SIG-M5 (cell line): Measurements from ENCODE around the gene TSTD2.

Experiments
- DNase-seq: peaks from one replicate; lab custom pipeline; 2025; lab: John Stamatoyannopoulos, UW

The TSTD2 gene

GRCh38 chr9:97562542-97562941 is 70.6 kb downstream of the TSTD2 start:
- no peak for DNase-seq

GRCh38 chr9:97561501-97561900 is 71.7 kb downstream of the TSTD2 start:
- no peak for DNase-seq

- DNase-seq: no peak
Observed at GRCh38 chr9:97560851-97561250, 72.3 kb downstream of the TSTD2 start.

- DNase-seq: no peak
Observed at GRCh38 chr9:97560154-97560553, 73.0 kb downstream of the TSTD2 start.

- no peak for DNase-seq
Observed at GRCh38 chr9:97559111-97559514, 74.1 kb downstream of the TSTD2 start.

- no peak for DNase-seq
Observed at GRCh38 chr9:97558701-97559101, 74.5 kb downstream of the TSTD2 start.

- no peak for DNase-seq
Observed at GRCh38 chr9:97557606-97558095, 75.5 kb downstream of the TSTD2 start.

- DNase-seq: no peak
Observed at GRCh38 chr9:97556721-97557605, 76.2 kb downstream of the TSTD2 start.

GRCh38 chr9:97556036-97556720 is 77.0 kb downstream of the TSTD2 start:
- DNase-seq: no peak

- no peak for DNase-seq
Observed at GRCh38 chr9:97555164-97555563, 78.0 kb downstream of the TSTD2 start.

- no peak for DNase-seq
Observed at GRCh38 chr9:97554566-97555075, 78.5 kb downstream of the TSTD2 start.

GRCh38 chr9:97553841-97554240 is 79.3 kb downstream of the TSTD2 start:
- no peak for DNase-seq

GRCh38 chr9:97553141-97553540 is 80.0 kb downstream of the TSTD2 start:
- no peak for DNase-seq

- no peak for DNase-seq
Observed at GRCh38 chr9:97551308-97551707, 81.9 kb downstream of the TSTD2 start.

GRCh38 chr9:97550386-97550785 is 82.8 kb downstream of the TSTD2 start:
- DNase-seq: no peak
